NT2/D1 (cell line): Measurements from ENCODE around the gene ANKRD24.
"Not testable (repeated sequence)": the region's sequence is repeated elsewhere in the genome, so short reads cannot be mapped to it uniquely, and the experiment has no call there.

ENCODE experiments used
- DNase-seq: peaks from one replicate; pipeline ENCODE4 v3.0.0-alpha.2; 2011; ENCODE audit warnings: low read depth, low spot score
- H3K27me3 ChIP-seq: 2 replicates; pipeline ENCODE4 v1.6.0; 2011; ENCODE audit warnings: mild to moderate bottlenecking; ENCODE audit not compliant: insufficient read length, insufficient read depth
- H3K36me3 ChIP-seq: 2 replicates; pipeline ENCODE4 v1.6.1; 2011; ENCODE audit warnings: mild to moderate bottlenecking, low read length, mixed read lengths; ENCODE audit not compliant: insufficient read depth, insufficient read length
- H3K4me1 ChIP-seq: 2 replicates; pipeline ENCODE4 v1.5.1; 2011; ENCODE audit not compliant: insufficient read depth, insufficient read length
- H3K4me3 ChIP-seq: 2 replicates; pipeline ENCODE4 v1.5.1; 2011; ENCODE audit warnings: low read depth; ENCODE audit not compliant: insufficient read length
- H3K9ac ChIP-seq: 2 replicates; pipeline ENCODE4 v1.6.0; 2011; ENCODE audit warnings: low read depth; ENCODE audit not compliant: insufficient read length
- H3K9me3 ChIP-seq: 2 replicates; pipeline ENCODE4 v1.5.1; 2011; ENCODE audit warnings: mild to moderate bottlenecking, low read length; ENCODE audit not compliant: insufficient read depth
- SUZ12 ChIP-seq: IDR thresholded peaks from 2 replicates; pipeline ENCODE4 v1.6.1; 2011; ENCODE audit not compliant: insufficient read length, insufficient read depth; ENCODE audit errors: extremely low read depth
- YY1 ChIP-seq: IDR thresholded peaks from 2 replicates; pipeline ENCODE4 v1.6.1; 2011; ENCODE audit not compliant: insufficient read length, insufficient read depth
- ZNF274 ChIP-seq: IDR thresholded peaks from 2 replicates; pipeline ENCODE4 v1.6.1; 2011; ENCODE audit warnings: mild to moderate bottlenecking, low read depth, low read length

ANKRD24 gene

DNA sequence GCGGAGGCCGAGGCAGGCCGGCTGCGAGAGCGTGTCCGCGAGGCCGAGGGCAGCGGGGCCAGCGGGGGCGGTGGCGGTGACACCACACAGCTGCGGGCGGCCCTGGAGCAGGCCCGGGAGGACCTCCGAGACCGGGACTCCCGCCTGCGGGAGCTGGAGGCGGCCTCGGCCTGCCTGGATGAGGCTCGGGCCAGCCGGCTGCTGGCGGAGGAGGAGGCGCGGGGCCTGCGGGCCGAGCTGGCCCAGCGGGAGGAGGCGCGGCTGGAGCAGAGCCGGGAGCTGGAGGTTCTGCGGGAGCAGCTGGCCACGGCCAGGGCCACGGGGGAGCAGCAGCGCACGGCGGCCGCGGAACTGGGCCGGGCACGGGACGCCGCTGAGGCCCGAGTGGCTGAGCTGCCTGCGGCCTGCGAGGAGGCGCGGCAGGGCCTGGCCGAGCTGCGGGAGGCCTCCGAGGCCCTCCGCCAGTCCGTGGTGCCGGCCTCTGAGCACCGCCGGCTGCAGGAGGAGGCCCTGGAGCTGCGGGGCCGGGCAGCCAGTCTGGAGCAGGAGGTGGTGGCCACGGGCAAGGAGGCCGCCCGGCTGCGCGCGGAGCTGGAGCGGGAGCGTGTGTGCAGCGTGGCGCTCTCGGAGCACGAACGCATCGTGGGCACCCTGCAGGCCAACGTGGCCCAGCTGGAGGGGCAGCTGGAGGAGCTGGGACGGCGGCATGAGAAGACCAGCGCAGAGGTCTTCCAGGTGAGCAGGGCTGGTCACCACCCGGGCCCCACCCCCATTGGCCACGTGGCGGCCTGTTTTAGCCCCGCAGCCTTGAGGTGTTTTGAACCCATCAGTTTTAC is 35.2 kb downstream of the ANKRD24 start:
- H3K4me1 ChIP-seq = peaks cover 3% of the 10 kb centered on the region
- H3K36me3 ChIP-seq = no peaks in the 10 kb centered on the region
- no peak for DNase-seq
- TF ChIP-seq SUZ12 (no peak), YY1 (no peak), ZNF274 (no peak)
- H3K4me3 ChIP-seq = no peak overlapping the region
- H3K9me3 ChIP-seq = peaks cover 12% of the 10 kb centered on the region; the same call in 1 of the 2 replicates
- no peaks in the 10 kb centered on the region for H3K27me3 ChIP-seq
- H3K9ac ChIP-seq = no peak overlapping the region

- H3K36me3 ChIP-seq, H3K4me1 ChIP-seq, H3K9ac ChIP-seq, DNase-seq, H3K27me3 ChIP-seq, H3K4me3 ChIP-seq: not testable (repeated sequence)
- H3K9me3 ChIP-seq = peaks cover 21% of the 10 kb centered on the region; the same call in 1 of the 2 replicates
Measured at GRCh38 chr19:4218523-4218922, 36.0 kb downstream of the ANKRD24 start.

GRCh38 chr19:4220188-4220587 is 37.7 kb downstream of the ANKRD24 start:
- peaks cover 6% of the 10 kb centered on the region for H3K4me1 ChIP-seq
- no peaks in the 10 kb centered on the region for H3K36me3 ChIP-seq
- TF ChIP-seq SUZ12 (no peak), YY1 (no peak), ZNF274 (no peak)
- no peak overlapping the region for H3K4me3 ChIP-seq
- H3K27me3 ChIP-seq = no peaks in the 10 kb centered on the region
- DNase-seq = no peak
- H3K9ac ChIP-seq = no peak overlapping the region
- H3K9me3 ChIP-seq = peaks cover 25% of the 10 kb centered on the region; the same call in 1 of the 2 replicates

DNA sequence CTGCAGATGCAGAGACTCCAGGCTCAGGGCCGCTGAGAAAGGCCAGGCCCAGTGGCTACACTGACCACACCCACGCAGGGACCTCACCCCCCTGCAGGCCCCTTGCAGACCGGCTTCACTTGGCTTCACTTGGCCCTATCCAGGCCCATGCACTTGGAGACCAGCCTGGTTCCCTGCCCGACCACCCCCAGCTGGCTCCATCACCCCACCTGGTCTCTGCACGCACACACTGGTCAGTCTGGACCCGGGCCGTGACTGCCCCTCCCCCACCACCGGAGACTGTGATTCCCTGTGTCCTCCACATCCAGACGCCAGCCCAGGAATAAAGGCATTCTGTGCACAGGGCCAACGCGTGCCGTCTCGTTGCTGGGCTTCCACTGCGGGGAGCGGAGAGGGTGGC is 42.0 kb downstream of the ANKRD24 start:
- TF ChIP-seq ZNF274 (no peak), SUZ12 (no peak), YY1 (no peak)
- H3K9ac ChIP-seq = peak overlapping the region; percentile 57
- peaks cover 8% of the 10 kb centered on the region for H3K4me1 ChIP-seq
- no peak overlapping the region for H3K4me3 ChIP-seq
- DNase-seq = no peak
- peaks cover 18% of the 10 kb centered on the region; the same call in 1 of the 2 replicates for H3K9me3 ChIP-seq
- no peaks in the 10 kb centered on the region for H3K36me3 ChIP-seq
- H3K27me3 ChIP-seq = peaks cover 5% of the 10 kb centered on the region

- H3K9ac ChIP-seq = no peak overlapping the region
- DNase-seq = no peak
Measured at GRCh38 chr19:4225885-4226284, 43.4 kb downstream of the ANKRD24 start.

GRCh38 chr19:4227771-4228170 is 45.3 kb downstream of the ANKRD24 start:
- H3K9me3 ChIP-seq = peaks cover 12% of the 10 kb centered on the region; the same call in 1 of the 2 replicates

More at GRCh38 chr19:4225885-4226284, 43.4 kb downstream of the ANKRD24 start:
- H3K36me3 ChIP-seq = no peaks in the 10 kb centered on the region
- peaks cover 5% of the 10 kb centered on the region for H3K27me3 ChIP-seq
- H3K4me3 ChIP-seq = no peak overlapping the region
- TF ChIP-seq SUZ12 (no peak), ZNF274 (no peak), YY1 (no peak)
- H3K9me3 ChIP-seq = peaks cover 18% of the 10 kb centered on the region; the same call in 1 of the 2 replicates
- H3K4me1 ChIP-seq = peaks cover 9% of the 10 kb centered on the region

GRCh38 chr19:4228765-4229178 is 46.3 kb downstream of the ANKRD24 start:
- Histone ChIP-seq H3K27me3 (peaks cover 5% of the 10 kb centered on the region), H3K4me1 (peaks cover 11% of the 10 kb centered on the region), H3K4me3 (no peak overlapping the region), H3K9me3 (0 out of 2 replicates have a peak, but pooled peaks cover 2% of the 10 kb centered on the region), H3K9ac (no peak overlapping the region), H3K36me3 (no peaks in the 10 kb centered on the region)
- no peak for DNase-seq
- TF ChIP-seq YY1 = no peak
- TF ChIP-seq ZNF274 = no peak
- no peak for TF ChIP-seq SUZ12

More at GRCh38 chr19:4227771-4228170, 45.3 kb downstream of the ANKRD24 start:
- no peak for TF ChIP-seq YY1
- no peak for TF ChIP-seq ZNF274
- no peak for TF ChIP-seq SUZ12
- peaks cover 5% of the 10 kb centered on the region for H3K27me3 ChIP-seq
- no peak for DNase-seq
- no peak overlapping the region for H3K9ac ChIP-seq
- H3K4me3 ChIP-seq = no peak overlapping the region
- H3K36me3 ChIP-seq = no peaks in the 10 kb centered on the region
- peaks cover 9% of the 10 kb centered on the region for H3K4me1 ChIP-seq
